ENCODE results near the gene WDR37.
A peak's percentile ranks its signal among the peaks of the same experiment; 100 is the strongest.

GRCh38 chr10:1089017-1089689 lies 33.0 kb downstream of the WDR37 start:
- TF ChIP-seq POLR2AphosphoS5 (IDR thresholded peaks at IDR 0.05) = peak in 2 of 3 donors; percentile 22 to 35
- TF ChIP-seq, protein P1, sequence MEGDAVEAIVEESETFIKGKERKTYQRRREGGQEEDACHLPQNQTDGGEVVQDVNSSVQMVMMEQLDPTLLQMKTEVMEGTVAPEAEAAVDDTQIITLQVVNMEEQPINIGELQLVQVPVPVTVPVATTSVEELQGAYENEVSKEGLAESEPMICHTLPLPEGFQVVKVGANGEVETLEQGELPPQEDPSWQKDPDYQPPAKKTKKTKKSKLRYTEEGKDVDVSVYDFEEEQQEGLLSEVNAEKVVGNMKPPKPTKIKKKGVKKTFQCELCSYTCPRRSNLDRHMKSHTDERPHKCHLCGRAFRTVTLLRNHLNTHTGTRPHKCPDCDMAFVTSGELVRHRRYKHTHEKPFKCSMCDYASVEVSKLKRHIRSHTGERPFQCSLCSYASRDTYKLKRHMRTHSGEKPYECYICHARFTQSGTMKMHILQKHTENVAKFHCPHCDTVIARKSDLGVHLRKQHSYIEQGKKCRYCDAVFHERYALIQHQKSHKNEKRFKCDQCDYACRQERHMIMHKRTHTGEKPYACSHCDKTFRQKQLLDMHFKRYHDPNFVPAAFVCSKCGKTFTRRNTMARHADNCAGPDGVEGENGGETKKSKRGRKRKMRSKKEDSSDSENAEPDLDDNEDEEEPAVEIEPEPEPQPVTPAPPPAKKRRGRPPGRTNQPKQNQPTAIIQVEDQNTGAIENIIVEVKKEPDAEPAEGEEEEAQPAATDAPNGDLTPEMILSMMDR (IDR thresholded peaks at IDR 0.05 in 8 of 11, conservative IDR thresholded peaks at IDR 0.05 in 3 of 11) = peak in 1 of 11 experiments; percentile 15
